Measurements from ENCODE around the gene NPAS1. TPM values are rescaled to one million over a fixed set of nuclear protein-coding genes. Genes with fewer than 3 reads are reported as not detected.

NPAS1 gene
- total RNA-seq, 1 donor from 2014 or later = 1.7 TPM

GRCh38 chr19:46975011-46975924 lies 44.4 kb upstream of the NPAS1 start:
- H3K27ac Mint-ChIP-seq (ENCODE audit: unreplicated experiment) = peak overlapping the region; percentile 62
- peaks cover 6% of the 10 kb centered on the region for H3K9me3 Mint-ChIP-seq (ENCODE audit: unreplicated experiment)
- TF ChIP-seq, protein P1, sequence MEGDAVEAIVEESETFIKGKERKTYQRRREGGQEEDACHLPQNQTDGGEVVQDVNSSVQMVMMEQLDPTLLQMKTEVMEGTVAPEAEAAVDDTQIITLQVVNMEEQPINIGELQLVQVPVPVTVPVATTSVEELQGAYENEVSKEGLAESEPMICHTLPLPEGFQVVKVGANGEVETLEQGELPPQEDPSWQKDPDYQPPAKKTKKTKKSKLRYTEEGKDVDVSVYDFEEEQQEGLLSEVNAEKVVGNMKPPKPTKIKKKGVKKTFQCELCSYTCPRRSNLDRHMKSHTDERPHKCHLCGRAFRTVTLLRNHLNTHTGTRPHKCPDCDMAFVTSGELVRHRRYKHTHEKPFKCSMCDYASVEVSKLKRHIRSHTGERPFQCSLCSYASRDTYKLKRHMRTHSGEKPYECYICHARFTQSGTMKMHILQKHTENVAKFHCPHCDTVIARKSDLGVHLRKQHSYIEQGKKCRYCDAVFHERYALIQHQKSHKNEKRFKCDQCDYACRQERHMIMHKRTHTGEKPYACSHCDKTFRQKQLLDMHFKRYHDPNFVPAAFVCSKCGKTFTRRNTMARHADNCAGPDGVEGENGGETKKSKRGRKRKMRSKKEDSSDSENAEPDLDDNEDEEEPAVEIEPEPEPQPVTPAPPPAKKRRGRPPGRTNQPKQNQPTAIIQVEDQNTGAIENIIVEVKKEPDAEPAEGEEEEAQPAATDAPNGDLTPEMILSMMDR (IDR thresholded peaks at IDR 0.05; ENCODE audit: partially characterized antibody, unreplicated experiment) = no peak
- peaks cover 32% of the 10 kb centered on the region for H3K4me1 Mint-ChIP-seq (ENCODE audit: low read depth, unreplicated experiment)
- DNase-seq = no peak
- H3K4me3 Mint-ChIP-seq (ENCODE audit: unreplicated experiment) = no peak overlapping the region
- no peaks in the 10 kb centered on the region for H3K27me3 Mint-ChIP-seq (ENCODE audit: unreplicated experiment)
- H3K36me3 Mint-ChIP-seq (ENCODE audit: unreplicated experiment) = no peaks in the 10 kb centered on the region

GRCh38 chr19:46975925-46976782 lies 43.5 kb upstream of the NPAS1 start:
- Mint-ChIP-seq H3K27ac (ENCODE audit: unreplicated experiment) (no peak overlapping the region), H3K4me1 (ENCODE audit: low read depth, unreplicated experiment) (peaks cover 36% of the 10 kb centered on the region), H3K36me3 (ENCODE audit: unreplicated experiment) (no peaks in the 10 kb centered on the region), H3K27me3 (ENCODE audit: unreplicated experiment) (peaks cover 1% of the 10 kb centered on the region), H3K4me3 (ENCODE audit: unreplicated experiment) (peak overlapping the region; percentile 38), H3K9me3 (ENCODE audit: unreplicated experiment) (peaks cover 12% of the 10 kb centered on the region)
- no peak for DNase-seq
- TF ChIP-seq, protein P1 (IDR thresholded peaks at IDR 0.05; ENCODE audit: partially characterized antibody, unreplicated experiment) = no peak

- TF ChIP-seq, protein P1 (IDR thresholded peaks at IDR 0.05; ENCODE audit: partially characterized antibody, unreplicated experiment) = no peak
- peaks cover 1% of the 10 kb centered on the region for H3K27me3 Mint-ChIP-seq (ENCODE audit: unreplicated experiment)
- DNase-seq = no peak
- peaks cover 36% of the 10 kb centered on the region for H3K4me1 Mint-ChIP-seq (ENCODE audit: low read depth, unreplicated experiment)
- H3K9me3 Mint-ChIP-seq (ENCODE audit: unreplicated experiment) = peaks cover 14% of the 10 kb centered on the region
- H3K27ac Mint-ChIP-seq (ENCODE audit: unreplicated experiment) = no peak overlapping the region
- H3K4me3 Mint-ChIP-seq (ENCODE audit: unreplicated experiment) = no peak overlapping the region
- no peaks in the 10 kb centered on the region for H3K36me3 Mint-ChIP-seq (ENCODE audit: unreplicated experiment)
These were observed 42.8 kb upstream of the NPAS1 start for GRCh38 chr19:46976845-46977320.

GRCh38 chr19:46977548-46977947 lies 42.1 kb upstream of the NPAS1 start:
- peaks cover 1% of the 10 kb centered on the region for H3K27me3 Mint-ChIP-seq (ENCODE audit: unreplicated experiment)
- peak overlapping the region; percentile 35 for H3K27ac Mint-ChIP-seq (ENCODE audit: unreplicated experiment)
- DNase-seq = no peak
- peak overlapping the region; percentile 30 for H3K4me3 Mint-ChIP-seq (ENCODE audit: unreplicated experiment)
- TF ChIP-seq, protein P1 (IDR thresholded peaks at IDR 0.05; ENCODE audit: partially characterized antibody, unreplicated experiment) = no peak
- peaks cover 14% of the 10 kb centered on the region for H3K9me3 Mint-ChIP-seq (ENCODE audit: unreplicated experiment)
- H3K36me3 Mint-ChIP-seq (ENCODE audit: unreplicated experiment) = no peaks in the 10 kb centered on the region
- peaks cover 36% of the 10 kb centered on the region for H3K4me1 Mint-ChIP-seq (ENCODE audit: low read depth, unreplicated experiment)
